Right forelimb (tissue), 1 donor: ENCODE measurements around the gene ATP5F1D.

Source experiments
- DNase-seq: peaks from one replicate; pipeline ENCODE4 v3.0.0-alpha.2; 2018

The ATP5F1D gene

DNA sequence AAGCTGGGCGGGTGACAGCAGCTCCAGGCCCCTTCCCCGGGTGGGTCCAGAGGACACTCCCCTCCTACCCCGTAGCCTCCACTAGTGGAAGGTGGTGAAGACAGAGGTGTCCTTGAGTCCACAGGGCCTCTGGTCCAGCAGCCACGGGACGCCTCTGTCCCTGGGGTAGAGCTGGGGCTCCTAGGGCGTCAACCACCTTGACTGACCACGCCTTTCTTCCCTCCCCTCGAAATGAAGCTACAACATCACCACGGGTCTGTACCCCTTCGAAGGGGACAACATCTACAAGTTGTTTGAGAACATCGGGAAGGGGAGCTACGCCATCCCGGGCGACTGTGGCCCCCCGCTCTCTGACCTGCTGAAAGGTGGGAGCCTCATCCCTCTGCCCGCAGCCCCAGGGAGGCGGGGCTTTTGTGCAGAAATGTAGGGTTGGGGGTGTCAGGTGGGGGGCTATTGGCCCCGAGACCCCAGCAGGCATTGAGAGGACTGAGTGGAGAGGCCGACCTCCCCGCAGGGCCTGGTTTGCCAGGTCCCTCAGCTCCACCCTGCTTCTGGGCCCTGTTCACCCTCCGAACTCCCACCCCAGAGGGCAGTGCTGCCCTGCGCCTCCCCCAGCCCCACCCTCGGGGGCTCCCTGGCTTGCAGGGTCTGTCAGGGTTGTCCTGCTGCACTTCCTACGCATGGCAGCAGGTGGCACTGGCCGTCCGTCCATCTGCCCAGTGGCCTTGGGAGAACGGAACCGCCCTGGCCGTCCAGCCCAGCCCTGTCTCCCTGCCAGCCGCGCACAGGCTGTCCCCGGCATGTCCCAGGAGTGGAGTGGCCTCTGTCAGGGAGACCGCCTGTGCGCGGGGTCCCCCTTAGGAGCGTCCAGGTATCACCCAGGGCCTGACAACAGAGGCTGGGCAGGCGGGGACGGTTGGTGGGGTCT, 20.3 kb upstream of the ATP5F1D start:
- peak; percentile 77 for DNase-seq

DNA sequence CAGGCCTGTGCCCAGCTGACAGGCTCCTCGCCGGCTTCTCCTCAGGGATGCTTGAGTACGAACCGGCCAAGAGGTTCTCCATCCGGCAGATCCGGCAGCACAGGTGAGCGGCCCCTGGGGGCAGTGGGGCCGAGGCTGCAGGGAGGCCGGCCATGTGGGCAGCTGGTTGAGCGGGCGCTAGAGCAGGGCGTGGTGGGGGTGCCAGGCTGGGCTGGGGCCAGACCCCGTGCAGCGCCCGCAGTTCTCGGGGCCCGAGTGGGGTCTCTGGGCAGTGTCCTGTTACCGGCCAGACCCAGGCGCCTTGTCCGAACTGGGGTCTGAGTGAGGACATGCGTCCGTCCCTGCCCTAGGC, 19.7 kb upstream of the ATP5F1D start:
- no peak for DNase-seq

DNA sequence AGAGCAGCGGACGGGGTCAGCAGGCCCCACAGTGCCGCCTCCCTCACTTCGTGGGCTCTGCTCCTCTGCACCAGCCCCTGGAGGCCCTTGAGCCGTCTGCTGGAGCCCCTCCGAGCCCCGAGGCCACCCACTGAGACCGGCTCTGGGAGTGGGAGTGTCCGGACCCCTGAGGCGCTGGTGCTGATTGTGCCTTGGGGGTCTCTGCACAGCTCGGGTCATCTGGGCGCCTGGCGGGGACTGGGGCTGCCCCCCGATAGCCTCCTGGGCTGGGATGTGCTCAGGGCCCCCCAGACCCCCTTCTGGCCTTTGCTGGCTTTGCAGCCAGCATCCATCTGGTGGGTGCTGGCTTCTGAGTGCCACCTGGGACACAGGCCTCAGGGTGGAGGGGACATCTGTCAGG, 19.2 kb upstream of the ATP5F1D start:
- DNase-seq: no peak

DNA sequence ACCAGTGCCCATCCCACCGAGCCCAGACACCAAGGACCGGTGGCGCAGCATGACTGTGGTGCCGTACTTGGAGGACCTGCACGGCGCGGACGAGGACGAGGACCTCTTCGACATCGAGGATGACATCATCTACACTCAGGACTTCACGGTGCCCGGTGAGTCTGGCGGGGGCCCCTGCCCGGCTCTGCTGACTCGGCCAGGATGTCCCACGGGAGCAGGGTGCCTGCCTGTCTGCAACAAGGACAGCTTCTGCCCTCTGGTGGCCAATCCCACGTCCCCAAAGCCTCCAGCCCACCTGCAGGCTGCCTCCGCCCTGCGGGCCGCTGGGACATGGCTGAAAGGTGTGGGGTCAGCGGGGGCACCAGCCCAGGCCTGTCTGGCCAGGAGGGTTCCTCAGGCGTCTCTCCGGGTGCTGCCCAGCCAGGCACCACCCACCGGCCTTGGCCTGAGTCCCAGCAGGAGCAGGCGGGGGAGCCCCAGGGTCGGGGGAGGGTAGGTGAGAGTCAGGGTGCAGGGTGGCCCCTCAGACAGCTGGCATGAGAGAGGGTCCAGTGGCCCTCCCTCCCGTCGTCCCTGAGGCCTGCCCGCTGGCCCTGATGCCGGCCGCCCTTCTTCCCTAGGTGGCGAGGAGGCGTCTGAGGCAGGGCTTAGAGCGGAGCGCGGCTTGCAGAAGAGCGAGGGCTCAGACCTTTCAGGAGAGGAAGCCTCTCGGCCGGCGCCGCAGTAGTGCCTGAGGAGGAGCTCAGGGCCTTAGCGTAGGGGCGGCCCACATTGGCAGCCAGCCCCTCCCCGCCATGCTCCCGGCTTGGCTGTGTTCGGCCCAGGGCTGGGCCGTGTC, 18.3 kb upstream of the ATP5F1D start:
- no peak for DNase-seq

DNA sequence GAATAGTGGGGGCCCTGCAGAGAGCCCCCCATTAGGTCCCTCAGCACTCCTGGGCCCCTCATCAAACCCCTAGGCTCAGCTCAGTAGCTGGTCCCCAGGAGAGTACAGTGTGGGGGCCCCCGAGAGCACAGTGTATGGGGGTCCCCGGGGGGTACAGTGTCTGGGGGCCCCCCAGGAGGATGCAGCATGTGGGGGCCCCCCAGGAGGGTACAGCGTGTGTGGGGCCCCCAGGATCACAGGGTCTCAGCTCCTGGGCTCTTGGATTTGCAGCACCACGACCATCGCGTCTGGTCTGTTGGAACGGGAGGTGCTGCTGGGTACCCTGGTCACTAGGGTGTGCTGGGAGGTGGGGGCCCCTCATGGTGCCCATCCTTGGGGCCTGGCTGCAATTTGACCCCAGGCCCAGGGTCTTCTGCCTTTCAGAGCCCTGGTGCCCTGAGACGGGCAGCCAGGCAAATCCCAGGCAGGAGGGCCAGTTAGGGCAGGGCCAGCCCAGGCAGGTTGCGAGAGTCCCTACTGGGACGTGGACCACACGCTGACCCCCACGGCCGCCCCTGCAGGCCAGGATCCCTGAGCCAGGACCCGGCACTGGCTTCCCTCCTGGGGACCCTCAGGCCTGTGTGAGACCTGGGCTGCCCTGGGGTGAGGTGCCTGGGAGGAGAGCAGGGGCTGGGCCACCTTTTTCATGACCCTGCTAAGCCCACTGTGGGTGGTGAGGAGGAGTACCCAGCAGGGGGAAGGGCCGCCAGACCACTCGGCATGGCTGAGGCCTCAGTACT, 17.3 kb upstream of the ATP5F1D start:
- no peak for DNase-seq

DNA sequence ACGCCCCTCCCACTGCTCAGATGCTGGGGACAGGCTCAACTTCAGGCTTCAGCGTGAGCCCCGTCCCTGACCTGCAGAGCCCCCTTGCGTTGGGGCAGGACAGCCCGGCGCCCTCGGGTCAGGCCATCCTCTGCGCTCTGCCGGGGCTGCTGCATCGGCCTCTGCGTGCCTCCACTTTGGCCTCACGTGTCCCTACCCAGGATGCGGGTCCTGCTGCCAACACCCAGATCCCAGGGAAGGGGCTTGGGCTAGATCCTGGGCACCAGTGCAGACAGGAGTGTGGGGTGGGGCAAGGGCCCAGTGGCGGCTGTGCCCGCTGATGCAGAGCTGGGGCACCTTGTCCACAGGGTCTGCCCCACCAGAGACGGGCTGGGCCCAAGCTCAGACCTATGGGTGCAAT, 16.7 kb upstream of the ATP5F1D start:
- DNase-seq: no peak

DNA sequence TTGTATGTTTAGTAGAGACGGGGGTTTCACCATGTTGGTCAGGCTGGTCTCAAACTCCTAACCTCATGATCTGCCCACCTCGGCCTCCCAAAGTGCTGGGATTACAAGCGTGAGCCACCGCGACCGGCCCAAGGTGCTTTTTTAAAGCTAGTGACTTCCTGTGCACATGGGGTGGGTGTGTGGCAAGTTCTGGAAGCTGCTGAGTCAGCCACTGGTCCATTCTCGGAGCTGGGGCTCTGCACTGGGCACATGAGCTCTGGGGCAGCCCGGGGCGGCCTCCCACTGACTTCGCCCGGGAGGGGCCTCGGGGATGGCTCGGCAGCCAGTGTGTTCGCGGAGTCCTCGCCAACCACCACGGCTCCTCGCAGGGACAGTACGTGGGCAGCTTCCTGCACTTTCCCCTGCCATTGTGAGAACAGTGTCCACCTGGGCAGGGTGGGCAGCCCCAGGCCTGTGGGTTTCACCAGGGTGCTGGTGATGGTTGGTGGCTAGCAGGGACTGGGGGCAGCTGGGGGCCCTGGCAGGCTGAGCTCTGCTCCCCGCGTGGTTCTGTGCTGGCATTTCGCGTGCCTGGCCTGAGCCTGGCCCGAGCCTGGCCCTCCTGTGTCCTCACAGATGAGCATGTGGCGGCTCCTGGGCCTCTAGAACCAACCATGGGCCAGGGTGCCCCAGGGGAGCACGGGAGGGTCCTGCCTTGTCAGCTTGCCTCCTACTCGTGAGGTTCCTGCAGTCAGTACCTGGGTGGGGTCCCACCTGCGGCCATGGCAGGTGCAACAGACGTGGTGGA, 15.9 kb upstream of the ATP5F1D start:
- no peak for DNase-seq

DNA sequence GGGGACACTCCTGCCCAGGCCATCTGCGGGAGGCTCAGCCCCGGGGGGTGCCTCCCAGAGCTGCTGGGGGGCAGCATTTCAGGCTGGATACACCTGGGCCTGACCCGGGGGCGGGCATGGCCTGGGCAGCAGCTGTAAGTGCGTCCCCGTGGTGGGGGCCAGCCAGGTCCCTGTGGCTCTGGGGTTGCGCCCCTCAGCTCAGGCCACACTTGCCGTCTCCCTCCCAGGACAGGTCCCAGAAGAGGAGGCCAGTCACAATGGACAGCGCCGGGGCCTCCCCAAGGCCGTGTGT, 15.4 kb upstream of the ATP5F1D start:
- no peak for DNase-seq

DNA sequence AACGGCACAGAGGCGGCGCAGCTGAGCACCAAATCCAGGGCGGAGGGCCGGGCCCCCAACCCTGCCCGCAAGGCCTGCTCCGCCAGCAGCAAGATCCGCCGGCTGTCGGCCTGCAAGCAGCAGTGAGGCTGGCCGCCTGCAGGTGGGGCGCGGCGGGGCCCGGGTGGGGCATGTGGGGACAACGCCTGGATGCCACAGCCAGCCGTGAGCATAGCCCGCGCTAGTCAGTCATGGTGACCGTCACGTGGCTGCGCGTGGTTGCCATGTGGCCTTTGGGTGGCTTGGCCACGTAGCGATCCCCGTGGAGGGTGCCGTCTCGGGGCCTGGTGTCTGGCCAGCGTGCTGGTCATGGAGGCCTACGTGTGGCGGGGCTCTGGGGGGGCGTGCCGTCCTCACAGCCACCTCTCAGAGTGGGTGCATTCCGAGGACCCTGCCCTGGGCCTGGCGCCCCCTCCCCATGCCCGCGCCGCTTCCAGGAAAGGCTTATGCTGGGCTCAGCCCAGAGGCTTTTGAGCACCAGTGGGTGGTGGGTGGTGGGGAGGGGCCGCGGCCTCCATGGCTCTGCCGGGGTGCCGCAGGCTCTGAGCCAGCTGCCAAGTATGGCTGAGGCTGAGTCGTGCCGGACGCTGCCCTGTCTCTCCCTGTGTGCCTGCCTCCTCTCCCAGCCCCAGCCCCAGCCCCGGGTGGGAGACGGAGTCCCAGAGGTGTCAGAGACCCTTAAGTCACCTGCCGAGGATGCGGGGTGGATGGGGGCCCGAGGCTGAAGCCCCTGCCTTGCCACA, 14.8 kb upstream of the ATP5F1D start:
- DNase-seq: no peak

DNA sequence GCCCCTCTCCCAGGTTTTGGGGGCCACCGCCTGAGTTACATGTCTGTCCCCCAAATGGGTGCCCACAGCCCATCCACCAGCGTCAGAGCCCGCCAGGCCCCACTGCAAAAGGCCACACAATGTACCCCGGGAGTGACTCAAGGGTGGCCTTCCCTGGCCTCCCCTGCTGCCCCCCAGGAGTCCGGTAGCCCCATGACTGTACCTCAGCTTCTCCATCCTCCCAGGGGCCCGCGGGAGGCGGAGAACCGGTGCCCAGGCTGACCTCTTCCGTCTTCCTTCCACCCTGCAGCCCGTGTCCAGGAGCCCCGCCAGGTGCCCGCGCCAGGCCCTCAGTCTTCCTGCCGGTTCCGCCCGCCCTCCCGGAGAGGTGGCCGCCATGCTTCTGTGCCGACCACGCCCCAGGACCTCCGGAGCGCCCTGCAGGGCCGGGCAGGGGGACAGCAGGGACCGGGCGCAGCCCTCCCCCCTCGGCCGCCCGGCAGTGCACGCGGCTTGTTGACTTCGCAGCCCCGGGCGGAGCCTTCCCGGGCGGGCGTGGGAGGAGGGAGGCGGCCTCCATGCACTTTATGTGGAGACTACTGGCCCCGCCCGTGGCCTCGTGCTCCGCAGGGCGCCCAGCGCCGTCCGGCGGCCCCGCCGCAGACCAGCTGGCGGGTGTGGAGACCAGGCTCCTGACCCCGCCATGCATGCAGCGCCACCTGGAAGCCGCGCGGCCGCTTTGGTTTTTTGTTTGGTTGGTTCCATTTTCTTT, 14.1 kb upstream of the ATP5F1D start:
- DNase-seq: no peak

DNA sequence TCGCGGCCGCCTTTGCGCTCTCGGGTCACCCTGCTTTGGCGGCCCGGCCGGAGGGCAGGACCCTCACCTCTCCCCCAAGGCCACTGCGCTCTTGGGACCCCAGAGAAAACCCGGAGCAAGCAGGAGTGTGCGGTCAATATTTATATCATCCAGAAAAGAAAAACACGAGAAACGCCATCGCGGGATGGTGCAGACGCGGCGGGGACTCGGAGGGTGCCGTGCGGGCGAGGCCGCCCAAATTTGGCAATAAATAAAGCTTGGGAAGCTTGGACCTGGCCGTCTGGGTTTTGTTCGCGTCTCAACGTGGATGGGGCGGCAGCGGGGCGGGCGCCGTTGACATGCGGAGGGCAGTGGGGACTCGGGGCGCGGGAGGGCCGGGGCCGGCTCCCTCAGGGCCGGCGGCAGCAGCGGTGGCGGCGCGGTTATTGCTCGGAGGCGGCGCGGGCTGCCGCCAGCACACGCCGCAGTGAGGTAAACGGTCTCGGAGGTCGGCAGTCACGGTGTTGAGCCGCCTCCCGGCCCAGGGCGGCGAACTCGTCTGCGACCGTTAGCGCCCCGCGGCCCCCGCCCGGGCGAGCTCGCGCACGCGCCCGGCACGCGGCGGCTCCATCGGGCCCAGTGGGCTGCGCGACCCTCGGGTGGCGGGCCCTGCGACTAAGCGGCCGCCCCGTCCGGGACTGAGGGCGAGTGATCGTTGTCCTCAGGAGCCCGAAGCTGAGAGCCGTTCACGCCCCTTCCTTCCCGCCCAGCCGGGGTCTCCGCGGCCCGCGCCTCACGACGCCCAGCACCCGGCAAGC, 13.2 kb upstream of the ATP5F1D start:
- DNase-seq: no peak

DNA sequence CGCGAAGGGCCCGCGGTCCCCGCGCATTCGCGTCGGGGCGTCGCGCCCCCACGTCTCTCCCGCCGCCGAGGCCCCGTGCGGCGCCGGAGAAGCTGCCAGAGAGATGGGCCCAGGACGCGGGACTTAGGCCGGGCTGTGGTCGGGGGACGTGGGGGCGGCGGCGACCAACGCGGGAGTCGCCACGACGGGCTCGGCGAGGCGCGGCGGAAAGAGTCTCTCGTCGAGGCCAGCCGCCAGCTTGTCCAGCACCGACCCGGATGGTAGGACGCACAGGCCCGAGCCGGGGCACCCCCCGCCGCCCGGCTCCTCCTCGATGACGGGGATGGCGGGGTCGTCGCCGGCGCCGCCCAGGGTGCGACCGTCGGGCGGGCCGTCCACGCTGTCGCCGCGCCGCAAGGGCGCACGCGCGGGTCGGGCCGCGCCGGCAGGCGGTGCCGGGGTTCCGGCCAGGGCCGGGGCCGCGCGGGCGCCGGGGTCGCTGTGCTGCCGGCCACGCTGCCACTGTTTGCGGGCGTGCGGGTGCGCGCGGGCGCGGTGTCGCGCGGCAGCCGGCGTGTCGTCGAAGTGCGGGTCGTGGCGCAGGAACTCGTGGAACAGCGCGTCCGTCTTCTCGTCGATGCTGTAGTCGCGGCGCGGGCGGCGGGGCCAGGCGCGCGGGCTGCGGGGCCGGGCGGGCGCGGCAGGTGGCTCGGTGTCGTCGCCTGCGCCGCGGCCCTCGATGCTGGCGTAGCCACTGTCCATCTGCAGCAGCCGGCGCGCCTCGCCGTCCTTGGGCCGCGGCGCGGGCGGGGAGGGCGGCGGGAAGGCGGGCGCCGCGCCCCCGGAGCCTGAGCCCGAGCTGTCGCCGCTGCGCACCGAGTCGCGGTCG, 12.3 kb upstream of the ATP5F1D start:
- no peak for DNase-seq

DNA sequence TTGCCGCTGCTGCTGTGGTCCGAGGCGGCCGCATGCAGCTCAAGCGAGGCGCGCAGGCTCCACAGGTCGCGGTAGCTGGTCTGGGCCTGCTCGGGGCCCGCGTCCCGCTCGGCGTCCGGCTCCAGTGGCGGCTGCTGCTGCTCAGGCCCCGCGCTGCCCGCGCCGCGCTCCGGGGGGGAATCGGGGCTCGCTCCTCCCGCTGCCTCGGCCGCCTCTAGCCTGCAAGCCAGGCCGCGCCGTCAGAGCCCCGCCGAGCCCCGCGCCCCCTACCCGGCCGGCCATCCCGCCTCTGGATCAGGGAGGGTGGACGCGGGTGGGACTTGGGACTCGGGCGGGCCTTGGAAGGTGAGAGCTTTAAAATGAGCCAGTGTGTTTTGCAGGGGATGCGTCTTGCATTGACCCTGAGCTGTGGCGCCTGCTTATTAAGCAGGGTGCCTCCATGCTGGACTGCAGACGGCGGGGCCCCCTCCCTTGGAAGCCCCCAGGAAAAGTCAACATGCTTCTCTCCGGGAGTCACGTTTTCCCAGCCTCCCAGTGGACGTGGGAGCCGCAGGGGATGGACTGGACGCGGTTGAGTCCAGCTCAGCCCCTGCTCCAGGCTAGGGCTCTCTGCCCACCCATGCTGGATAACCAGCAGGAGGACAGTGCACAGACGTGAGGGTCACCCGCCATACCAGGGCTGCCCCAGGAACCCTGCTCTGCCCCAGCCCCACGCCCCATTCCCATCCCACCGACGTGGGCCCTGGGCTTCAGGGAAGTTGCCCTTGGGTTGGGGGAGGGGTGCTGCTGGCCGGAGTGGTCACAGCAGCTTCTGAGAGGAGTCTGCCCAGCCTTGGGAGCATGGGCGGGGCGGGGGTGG, 11.4 kb upstream of the ATP5F1D start:
- no peak for DNase-seq

DNA sequence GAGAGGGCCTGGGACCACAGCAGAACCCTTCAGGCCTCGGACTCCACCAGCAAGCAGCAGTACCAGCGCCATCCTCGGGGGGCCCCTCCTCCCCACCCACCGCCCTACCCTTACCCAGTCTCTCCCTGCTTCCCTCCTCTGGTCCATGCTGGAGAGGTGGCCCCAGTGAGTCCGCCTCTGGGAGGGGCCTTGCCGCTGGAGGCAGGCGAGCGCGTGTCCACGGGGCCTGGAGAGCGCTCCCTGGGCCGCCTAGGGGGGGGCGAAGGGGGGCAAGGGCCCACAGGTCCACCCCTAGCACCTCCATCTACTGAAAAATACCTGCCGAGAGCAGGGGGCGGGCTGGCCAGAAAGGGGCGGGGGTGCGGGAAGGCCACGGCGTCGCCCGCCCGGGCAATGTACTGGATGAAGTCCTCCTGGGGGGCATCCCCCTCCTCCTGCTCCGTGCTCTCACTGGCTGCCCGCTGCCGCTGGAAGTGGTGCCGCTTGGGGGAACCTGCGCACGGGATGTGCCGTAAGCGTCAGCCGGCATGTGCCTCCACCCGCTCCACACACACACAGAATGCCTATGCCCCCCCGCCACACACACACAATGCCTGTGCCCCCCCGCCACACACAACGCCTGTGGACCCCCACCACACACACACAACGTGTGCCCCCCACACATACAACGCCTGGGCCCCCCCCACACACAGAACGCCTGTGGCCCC, 10.6 kb upstream of the ATP5F1D start:
- no peak for DNase-seq

DNA sequence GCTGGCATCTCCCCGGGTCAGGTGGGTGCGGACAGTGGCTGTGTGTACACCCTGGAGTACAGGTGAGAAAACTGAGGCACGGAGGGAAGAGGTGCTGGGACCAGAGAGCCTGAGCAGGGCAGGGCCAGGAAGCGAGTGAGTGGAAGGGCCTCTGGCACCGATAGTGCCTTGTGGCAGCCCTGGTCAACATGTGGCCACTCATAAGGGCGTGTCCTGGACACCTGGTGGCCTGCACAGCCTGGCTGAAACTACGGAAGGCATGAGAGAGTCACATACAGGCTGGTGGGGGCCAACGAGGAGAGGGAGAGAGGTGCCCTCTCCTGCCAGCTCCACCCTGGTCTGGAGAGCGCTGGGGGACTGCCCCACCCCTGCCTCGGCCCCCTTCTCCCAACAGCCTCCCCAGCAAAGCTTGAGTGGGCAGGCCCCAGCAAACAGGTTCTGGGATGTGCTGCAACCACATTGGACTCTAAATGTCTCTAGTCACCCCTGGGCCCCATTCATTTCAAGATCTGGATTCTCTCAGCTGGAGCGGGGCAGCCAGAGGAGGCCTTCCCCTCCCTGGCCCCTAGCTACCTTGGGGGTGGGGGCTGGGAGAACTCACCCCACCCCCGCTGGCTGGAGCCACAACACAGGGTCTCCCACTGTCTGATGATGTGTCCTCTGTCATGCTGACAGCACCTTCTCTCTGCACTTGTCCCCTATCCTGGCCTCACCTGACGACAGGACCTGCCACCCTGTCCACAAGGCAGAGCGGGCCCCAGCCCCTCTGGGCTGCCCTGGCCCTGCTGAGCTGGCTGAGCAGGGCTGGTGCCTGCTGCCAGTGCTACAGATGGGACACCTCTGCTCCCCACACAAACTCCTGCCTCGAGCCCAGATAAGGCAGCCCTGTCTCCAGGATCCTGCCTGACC, 9.6 kb upstream of the ATP5F1D start:
- DNase-seq: no peak

DNA sequence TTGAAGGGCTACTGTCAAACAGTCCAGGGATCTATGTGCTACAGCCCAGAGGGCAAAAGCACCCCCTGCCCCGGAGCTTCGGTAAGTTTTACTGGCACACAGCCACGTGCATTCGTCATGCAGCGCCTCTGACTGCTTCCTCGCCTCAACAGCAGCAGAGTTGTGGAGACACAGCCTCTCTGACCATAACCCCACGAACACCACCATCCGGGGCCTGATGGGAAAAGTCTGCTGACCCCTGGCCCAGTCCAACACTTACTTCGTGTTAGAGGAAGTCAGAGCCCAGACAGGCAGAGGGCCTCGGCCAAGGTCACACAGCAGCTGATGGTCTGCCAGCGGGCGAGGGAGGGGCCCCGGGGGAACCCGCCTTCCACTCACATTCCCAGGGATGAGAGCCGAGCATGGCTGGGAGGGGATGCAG, 8.9 kb upstream of the ATP5F1D start:
- no peak for DNase-seq
